GM18867 (cell line): Measurements from ENCODE around the gene TEX19.
"Not testable (repeated sequence)": the region's sequence is repeated elsewhere in the genome, so short reads cannot be mapped to it uniquely, and the experiment has no call there.

Experiments used
- ATAC-seq: cut with Tn5 transposase; IDR thresholded peaks from one replicate; pipeline ENCODE4 v1.9.1; 2021; ENCODE audit warnings: mild to moderate bottlenecking, moderate library complexity; ENCODE audit not compliant: unreplicated experiment

TEX19 gene

GRCh38 chr17:82403662-82404660 is 44.9 kb downstream of the TEX19 start:
- ATAC-seq, result no peak

- ATAC-seq, result no peak
Observed at GRCh38 chr17:82405051-82405450, 46.0 kb downstream of the TEX19 start.

GRCh38 chr17:82406131-82406671 is 47.2 kb downstream of the TEX19 start:
- ATAC-seq, result no peak

- ATAC-seq, result no peak
Observed at GRCh38 chr17:82407255-82407654, 48.2 kb downstream of the TEX19 start.

- ATAC-seq, result no peak
Observed at GRCh38 chr17:82408288-82408937, 49.4 kb downstream of the TEX19 start.

GRCh38 chr17:82408938-82409318 is 49.9 kb downstream of the TEX19 start:
- ATAC-seq, result no peak

GRCh38 chr17:82410014-82410716 is 51.1 kb downstream of the TEX19 start:
- ATAC-seq, result no peak

- no peak for ATAC-seq
Observed at GRCh38 chr17:82411396-82412053, 52.5 kb downstream of the TEX19 start.

GRCh38 chr17:82412081-82412480 is 53.0 kb downstream of the TEX19 start:
- ATAC-seq, result not testable (repeated sequence)

GRCh38 chr17:82412535-82413520 is 53.8 kb downstream of the TEX19 start:
- ATAC-seq, result no peak
